RWPE1 (cell line): ENCODE measurements around the gene SEPTIN12.
"Not testable (repeated sequence)": the region's sequence is repeated elsewhere in the genome, so short reads cannot be mapped to it uniquely, and the experiment has no call there.

Experiments used
- CTCF ChIA-PET: fragments of 350-600 bp; sonication (Branson Sonifier 250); formaldehyde crosslinking; extraction: SDS; loops from one replicate; lab custom pipeline; 2021; lab: Yijun Ruan, JAX
- POLR2A ChIA-PET: fragments of 400-600 bp; formaldehyde crosslinking; extraction: SDS; loops from one replicate; lab custom pipeline; 2020; ENCODE audit warnings: antibody characterized with exemption; ENCODE audit not compliant: low non-redundant PET; lab: Yijun Ruan, JAX
- DNase-seq: peaks from one replicate; pipeline ENCODE4 v3.0.0; 2012; ENCODE audit warnings: low spot score
- H3K27ac ChIP-seq: fragments of 450-650 bp; 2 replicates; pipeline ENCODE4 v1.5.1; 2017
- CTCF ChIP-seq: fragments of 450-650 bp; conservative IDR thresholded peaks from 2 replicates; pipeline ENCODE4 v1.5.1; 2017; ENCODE audit warnings: low read depth, mild to moderate bottlenecking

SEPTIN12 gene

GRCh38 chr16:4746991-4747574, 41.1 kb downstream of the SEPTIN12 start:
- CTCF ChIA-PET: interaction anchor here (0.6 kb wide), 2 partner anchors 12 to 185 kb away, joined by 3 to 6 read pairs; no protein-coding TSS in a partner anchor
- DNase-seq: no peak
- POLR2A ChIA-PET: no interaction called here
- H3K27ac ChIP-seq: peak overlapping the region; percentile 26
- no peak for TF ChIP-seq CTCF

GRCh38 chr16:4746215-4746614, 41.9 kb downstream of the SEPTIN12 start:
- DNase-seq: no peak
- H3K27ac ChIP-seq: no peak overlapping the region
- TF ChIP-seq CTCF: no peak
- ChIA-PET POLR2A (no interaction called here), CTCF (no interaction called here)

GRCh38 chr16:4745274-4745569, 42.9 kb downstream of the SEPTIN12 start:
- ChIA-PET POLR2A (no interaction called here), CTCF (no interaction called here)
- no peak overlapping the region for H3K27ac ChIP-seq
- DNase-seq: no peak
- TF ChIP-seq CTCF: no peak

GRCh38 chr16:4744555-4745273, 43.4 kb downstream of the SEPTIN12 start:
- no peak for TF ChIP-seq CTCF
- no peak overlapping the region for H3K27ac ChIP-seq
- ChIA-PET CTCF (no interaction called here), POLR2A (interaction anchor here (0.6 kb wide), 1 partner anchor 281 kb away, joined by 9 read pairs; no protein-coding TSS in a partner anchor)
- no peak for DNase-seq

- CTCF ChIA-PET: no interaction called here
- no peak for TF ChIP-seq CTCF
- DNase-seq: no peak
- H3K27ac ChIP-seq: peak overlapping the region; percentile 55
- POLR2A ChIA-PET: no interaction called here
These were observed 44.8 kb downstream of the SEPTIN12 start for GRCh38 chr16:4743226-4743878.

- H3K27ac ChIP-seq, DNase-seq, POLR2A ChIA-PET, CTCF ChIA-PET: not testable (repeated sequence)
These were observed 49.8 kb downstream of the SEPTIN12 start for GRCh38 chr16:4738370-4738769.

- ChIA-PET POLR2A (no interaction called here), CTCF (no interaction called here)
- no peak for TF ChIP-seq CTCF
- no peak for DNase-seq
- no peak overlapping the region for H3K27ac ChIP-seq
These were observed 50.6 kb downstream of the SEPTIN12 start for GRCh38 chr16:4737545-4737944.
